T47D (cell line): Measurements from ENCODE around the gene CACNA1H.
"Not testable (repeated sequence)": the region's sequence is repeated elsewhere in the genome, so short reads cannot be mapped to it uniquely, and the experiment has no call there.

Experiments
- DNase-seq, 2 experiments: peaks; one replicate each; pipeline versions ENCODE4 v3.0.0 to v3.0.0-alpha.2; 2011 to 2012; ENCODE audit warnings: low read depth in 1 of 2, low spot score in 1 of 2
- JUND ChIP-seq: IDR thresholded peaks from 2 replicates; pipeline ENCODE4 v1.6.1; 2012; ENCODE audit warnings: low read depth
- in situ Hi-C: cut with HindIII; loops from 2 replicates; pipeline ENCODE4 v1.10.0; 2016; ENCODE audit warnings: low sequenced_read_pairs, low pct_unique_long_range_greater_than_20kb

The CACNA1H gene

GRCh38 chr16:1223355-1224214, 70.7 kb downstream of the CACNA1H start:
- in situ Hi-C loops, result no loop called here
- TF ChIP-seq JUND, result no peak
- no peak for DNase-seq

- no peak for TF ChIP-seq JUND
- DNase-seq, result no peak
- in situ Hi-C loops, result no loop called here
Observed at GRCh38 chr16:1224558-1224957, 71.7 kb downstream of the CACNA1H start.

GRCh38 chr16:1225051-1225451, 72.1 kb downstream of the CACNA1H start, which contains the start of gene TPSG1:
Gene TPSG1 (minus strand): TSS chr16:1225268. CDS start chr16:1225252, 16 bp downstream.
- DNase-seq, result no peak
- in situ Hi-C loops, result no loop called here
- TF ChIP-seq JUND, result no peak

GRCh38 chr16:1225728-1226311, 72.9 kb downstream of the CACNA1H start:
- in situ Hi-C loops, DNase-seq: not testable (repeated sequence)

GRCh38 chr16:1226692-1227091, 73.8 kb downstream of the CACNA1H start:
- in situ Hi-C loops, DNase-seq: not testable (repeated sequence)

- in situ Hi-C loops, DNase-seq: not testable (repeated sequence)
Observed at GRCh38 chr16:1228227-1228626, 75.3 kb downstream of the CACNA1H start.

GRCh38 chr16:1229476-1229875, 76.6 kb downstream of the CACNA1H start:
- in situ Hi-C loops, result not testable (repeated sequence)

GRCh38 chr16:1230084-1230470, 77.2 kb downstream of the CACNA1H start, which contains the start of gene TPSB2:
Gene TPSB2 (minus strand): TSS chr16:1230184. CDS start chr16:1229951, 233 bp downstream.
- in situ Hi-C loops, DNase-seq: not testable (repeated sequence)

More at GRCh38 chr16:1229476-1229875, 76.6 kb downstream of the CACNA1H start:
- not testable (repeated sequence) for DNase-seq

GRCh38 chr16:1230471-1231212, 77.7 kb downstream of the CACNA1H start:
- not testable (repeated sequence) for DNase-seq

GRCh38 chr16:1231301-1231700, 78.4 kb downstream of the CACNA1H start:
- in situ Hi-C loops, result not testable (repeated sequence)

More at GRCh38 chr16:1230471-1231212, 77.7 kb downstream of the CACNA1H start:
- in situ Hi-C loops, result not testable (repeated sequence)

GRCh38 chr16:1232049-1232748, 79.3 kb downstream of the CACNA1H start:
- DNase-seq, in situ Hi-C loops: not testable (repeated sequence)

More at GRCh38 chr16:1231301-1231700, 78.4 kb downstream of the CACNA1H start:
- not testable (repeated sequence) for DNase-seq

GRCh38 chr16:1236659-1237058, 83.8 kb downstream of the CACNA1H start:
- in situ Hi-C loops, DNase-seq: not testable (repeated sequence)
